Neural cell (in vitro differentiated cells): ENCODE data around the gene MC5R.

Experiments
- CTCF ChIP-seq: fragments of 450-650 bp; IDR thresholded peaks from 2 replicates; pipeline ENCODE4 v1.5.1; 2014; ENCODE audit warnings: antibody characterized with exemption, mild to moderate bottlenecking, moderate library complexity; ENCODE audit not compliant: poor library complexity, severe bottlenecking
- EP300 ChIP-seq: fragments of 450-650 bp; conservative IDR thresholded peaks from 2 replicates; pipeline ENCODE4 v1.6.1; 2014; ENCODE audit warnings: antibody characterized with exemption, mild to moderate bottlenecking, moderate library complexity; ENCODE audit not compliant: poor library complexity, severe bottlenecking
- EZH2 ChIP-seq: fragments of 200-600, 300-800 bp; shearing (Covaris generic), sonication (generic); IDR thresholded peaks from 2 replicates; pipeline ENCODE4 v1.6.1; 2014; ENCODE audit warnings: antibody characterized with exemption, low read length, borderline replicate concordance, mild to moderate bottlenecking; ENCODE audit not compliant: insufficient read depth, poor library complexity, severe bottlenecking
- MXI1 ChIP-seq: fragments of 450-650 bp; conservative IDR thresholded peaks from 2 replicates; pipeline ENCODE4 v1.6.1; 2014; ENCODE audit warnings: antibody characterized with exemption, mild to moderate bottlenecking; ENCODE audit not compliant: poor library complexity, severe bottlenecking
- POLR2AphosphoS5 ChIP-seq: IDR thresholded peaks from 2 replicates; pipeline ENCODE4 v1.6.1; 2012
- REST ChIP-seq: IDR thresholded peaks from 2 replicates; pipeline ENCODE4 v1.6.1; 2012; ENCODE audit warnings: borderline replicate concordance
- TAF1 ChIP-seq: IDR thresholded peaks from 2 replicates; pipeline ENCODE4 v1.6.1; 2012; ENCODE audit warnings: low read depth

- TF ChIP-seq CTCF (no peak), POLR2AphosphoS5 (no peak), TAF1 (no peak), EP300 (no peak), REST (no peak), MXI1 (no peak), EZH2 (no peak)
Measured at GRCh38 chr18:13834496-13835015, 10.6 kb downstream of the MC5R start.
